DND-41 (cell line): ENCODE results near the gene ARHGAP6.

Experiments
- ATAC-seq: fragments of 200-7000 bp; cut with Tn5 transposase; 3 replicates; pipeline ENCODE4 v1.9.1; 2021; ENCODE audit warnings: low read depth; ENCODE audit not compliant: insufficient read depth
- DNase-seq: peaks from one replicate; pipeline ENCODE4 v3.0.0-alpha.2; 2020
- H2AFZ ChIP-seq: 2 replicates; pipeline ENCODE4 v1.6.0; 2012; ENCODE audit warnings: low read depth, low read length
- H3K27ac ChIP-seq: 2 replicates; pipeline ENCODE4 v1.5.1; 2012; ENCODE audit warnings: low read length, inconsistent platforms
- H3K27me3 ChIP-seq: fragments of 200-600 bp; sonication (generic); 2 replicates; pipeline ENCODE4 v1.6.0; 2012; ENCODE audit warnings: low read length, mild to moderate bottlenecking, inconsistent platforms; ENCODE audit not compliant: insufficient read depth, poor library complexity
- H3K36me3 ChIP-seq: 2 replicates; pipeline ENCODE4 v1.5.1; 2012; ENCODE audit warnings: low read length, inconsistent platforms; ENCODE audit not compliant: insufficient read depth
- H3K4me1 ChIP-seq: 2 replicates; pipeline ENCODE4 v1.5.1; 2012; ENCODE audit warnings: mild to moderate bottlenecking, low read length; ENCODE audit not compliant: insufficient read depth
- H3K4me2 ChIP-seq: 2 replicates; pipeline ENCODE4 v1.6.0; 2012; ENCODE audit warnings: mild to moderate bottlenecking, moderate library complexity, low read length, inconsistent platforms; ENCODE audit not compliant: insufficient read depth
- H3K4me3 ChIP-seq, 2 experiments: fragments of 200-600 bp in 1 of 2; shearing (Covaris generic) in 1 of 2; 2 replicates each; pipeline ENCODE4 v1.5.1; 2012 to 2016; ENCODE audit warnings: inconsistent platforms in 2 of 2, low read length in 2 of 2, mild to moderate bottlenecking in 2 of 2, low read depth in 1 of 2, moderate library complexity in 1 of 2
- H3K79me2 ChIP-seq: 2 replicates; pipeline ENCODE4 v1.6.0; 2012; ENCODE audit warnings: low read length, inconsistent platforms; ENCODE audit not compliant: insufficient read depth
- H3K9ac ChIP-seq: 2 replicates; pipeline ENCODE4 v1.6.0; 2012; ENCODE audit warnings: low read depth, mild to moderate bottlenecking, inconsistent platforms, low read length, moderate library complexity
- H3K9me3 ChIP-seq: 2 replicates; pipeline ENCODE4 v1.5.1; 2012; ENCODE audit warnings: low read length, moderate library complexity, mild to moderate bottlenecking, inconsistent platforms; ENCODE audit not compliant: insufficient read depth, severe bottlenecking
- H4K20me1 ChIP-seq: 2 replicates; pipeline ENCODE4 v1.6.0; 2012; ENCODE audit warnings: low read length; ENCODE audit not compliant: insufficient read depth
- EZH2 ChIP-seq: IDR thresholded peaks from 3 replicates; pipeline ENCODE4 v1.6.1; 2012; ENCODE audit warnings: borderline replicate concordance, low read depth, mild to moderate bottlenecking, moderate library complexity, low read length, inconsistent platforms; ENCODE audit not compliant: severe bottlenecking
- TF ChIP-seq, protein P1 (sequence below): IDR thresholded peaks from 2 replicates; pipeline ENCODE4 v1.5.1; 2012; ENCODE audit warnings: borderline replicate concordance, low read length, moderate library complexity, mild to moderate bottlenecking; ENCODE audit not compliant: poor library complexity, severe bottlenecking; ENCODE audit errors: extremely low read depth

Gene ARHGAP6

DNA sequence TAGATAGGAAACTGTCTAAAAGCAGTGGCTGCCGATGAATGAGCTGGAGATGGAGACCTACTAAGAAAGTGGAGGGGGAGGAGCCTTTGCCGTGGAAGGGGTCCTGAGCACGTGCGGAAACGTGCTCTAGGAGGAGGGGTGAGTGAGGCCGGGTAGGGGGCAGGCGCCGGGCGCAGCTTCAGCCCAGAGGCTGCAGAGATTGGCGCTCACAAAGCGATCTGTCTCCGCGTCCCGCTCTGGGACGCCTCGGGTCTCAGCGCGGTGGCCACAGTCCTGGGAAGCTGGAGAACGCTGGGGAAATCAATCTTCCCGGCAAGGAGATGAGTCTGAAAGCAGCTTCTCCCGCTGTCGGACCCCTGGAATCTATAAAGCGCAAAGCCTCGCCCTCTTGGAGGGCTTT is 444 bp upstream of the ARHGAP6 start:
- DNase-seq (no peak), ATAC-seq (no peak)
- Histone ChIP-seq H3K4me1 (no peaks in the 10 kb centered on the region), H2AFZ (no peak overlapping the region), H3K9ac (no peak overlapping the region), H4K20me1 (no peaks in the 10 kb centered on the region), H3K79me2 (no peaks in the 10 kb centered on the region), H3K9me3 (no peaks in the 10 kb centered on the region), H3K36me3 (no peaks in the 10 kb centered on the region), H3K4me3 (no peak overlapping the region), H3K4me2 (no peak overlapping the region), H3K27me3 (no peaks in the 10 kb centered on the region), H3K27ac (no peak overlapping the region)
- TF ChIP-seq, protein P1, sequence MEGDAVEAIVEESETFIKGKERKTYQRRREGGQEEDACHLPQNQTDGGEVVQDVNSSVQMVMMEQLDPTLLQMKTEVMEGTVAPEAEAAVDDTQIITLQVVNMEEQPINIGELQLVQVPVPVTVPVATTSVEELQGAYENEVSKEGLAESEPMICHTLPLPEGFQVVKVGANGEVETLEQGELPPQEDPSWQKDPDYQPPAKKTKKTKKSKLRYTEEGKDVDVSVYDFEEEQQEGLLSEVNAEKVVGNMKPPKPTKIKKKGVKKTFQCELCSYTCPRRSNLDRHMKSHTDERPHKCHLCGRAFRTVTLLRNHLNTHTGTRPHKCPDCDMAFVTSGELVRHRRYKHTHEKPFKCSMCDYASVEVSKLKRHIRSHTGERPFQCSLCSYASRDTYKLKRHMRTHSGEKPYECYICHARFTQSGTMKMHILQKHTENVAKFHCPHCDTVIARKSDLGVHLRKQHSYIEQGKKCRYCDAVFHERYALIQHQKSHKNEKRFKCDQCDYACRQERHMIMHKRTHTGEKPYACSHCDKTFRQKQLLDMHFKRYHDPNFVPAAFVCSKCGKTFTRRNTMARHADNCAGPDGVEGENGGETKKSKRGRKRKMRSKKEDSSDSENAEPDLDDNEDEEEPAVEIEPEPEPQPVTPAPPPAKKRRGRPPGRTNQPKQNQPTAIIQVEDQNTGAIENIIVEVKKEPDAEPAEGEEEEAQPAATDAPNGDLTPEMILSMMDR: no peak
- no peak for TF ChIP-seq EZH2

DNA sequence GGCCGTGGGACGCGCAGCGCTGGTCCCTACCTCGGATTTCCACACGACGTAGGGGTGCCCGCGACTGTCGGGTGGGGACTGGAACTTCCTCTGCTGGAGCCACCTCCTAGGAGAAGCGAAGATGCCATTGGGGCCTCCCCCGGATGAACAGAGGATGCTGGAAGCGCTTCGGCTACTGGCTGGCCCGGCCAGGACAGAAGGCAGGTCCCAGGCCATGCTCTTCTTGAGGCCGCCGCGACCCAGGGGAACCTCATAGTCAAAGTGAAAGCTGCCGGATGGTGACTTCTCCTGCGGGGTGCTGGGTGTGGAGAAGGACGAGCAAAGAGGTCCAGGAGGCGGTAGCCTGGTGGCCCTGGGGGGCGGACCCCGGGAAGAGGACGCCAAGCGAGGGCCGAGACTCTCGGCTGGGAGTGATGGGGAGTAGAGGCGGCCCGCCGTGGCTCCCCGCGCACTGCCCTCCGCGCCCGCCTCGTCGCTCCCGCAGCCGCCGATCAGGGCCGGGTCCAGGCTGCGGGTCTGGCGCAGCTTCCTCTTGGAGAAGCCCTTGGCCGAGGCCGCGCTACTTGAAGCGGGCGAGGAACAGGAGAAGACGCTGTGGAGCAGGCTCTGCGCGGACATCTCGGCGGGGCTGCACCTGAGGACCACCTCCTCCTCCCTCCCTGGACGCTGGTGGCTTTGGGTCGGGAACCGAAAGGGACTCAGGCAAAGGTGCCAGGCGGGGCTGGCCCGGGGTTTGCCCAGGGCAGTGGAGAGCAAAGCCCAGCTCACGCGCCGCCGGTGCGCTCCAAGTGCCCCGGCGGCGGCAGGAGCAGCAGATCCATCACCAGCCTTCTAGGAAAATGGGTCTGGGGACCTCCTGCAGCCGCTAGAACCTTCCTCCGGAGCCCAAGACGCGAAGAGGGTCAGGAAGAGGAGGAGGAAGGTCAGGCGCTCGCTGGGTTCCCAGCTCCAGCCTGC is 1.2 kb downstream of the ARHGAP6 start:
- Histone ChIP-seq H3K36me3 (no peaks in the 10 kb centered on the region), H3K27ac (no peak overlapping the region), H3K4me1 (no peaks in the 10 kb centered on the region), H3K4me2 (no peak overlapping the region), H3K9ac (no peak overlapping the region), H3K79me2 (no peaks in the 10 kb centered on the region), H4K20me1 (no peaks in the 10 kb centered on the region), H2AFZ (no peak overlapping the region), H3K27me3 (no peaks in the 10 kb centered on the region), H3K4me3 (no peak overlapping the region), H3K9me3 (no peaks in the 10 kb centered on the region)
- no peak for DNase-seq
- no peak for TF ChIP-seq EZH2
- TF ChIP-seq, protein P1: no peak
- ATAC-seq: no peak

GRCh38 chrX:11663875-11664210 is 1.9 kb downstream of the ARHGAP6 start:
- DNase-seq (no peak), ATAC-seq (no peak)
- Histone ChIP-seq H3K4me2 (no peak overlapping the region), H3K27me3 (no peaks in the 10 kb centered on the region), H3K27ac (no peak overlapping the region), H3K4me3 (no peak overlapping the region), H3K9me3 (no peaks in the 10 kb centered on the region), H2AFZ (no peak overlapping the region), H3K36me3 (no peaks in the 10 kb centered on the region), H3K79me2 (no peaks in the 10 kb centered on the region), H3K9ac (no peak overlapping the region), H3K4me1 (no peaks in the 10 kb centered on the region), H4K20me1 (no peaks in the 10 kb centered on the region)
- no peak for TF ChIP-seq EZH2
- TF ChIP-seq, protein P1: no peak
